ENCODE measurements around the gene TST.

DNA sequence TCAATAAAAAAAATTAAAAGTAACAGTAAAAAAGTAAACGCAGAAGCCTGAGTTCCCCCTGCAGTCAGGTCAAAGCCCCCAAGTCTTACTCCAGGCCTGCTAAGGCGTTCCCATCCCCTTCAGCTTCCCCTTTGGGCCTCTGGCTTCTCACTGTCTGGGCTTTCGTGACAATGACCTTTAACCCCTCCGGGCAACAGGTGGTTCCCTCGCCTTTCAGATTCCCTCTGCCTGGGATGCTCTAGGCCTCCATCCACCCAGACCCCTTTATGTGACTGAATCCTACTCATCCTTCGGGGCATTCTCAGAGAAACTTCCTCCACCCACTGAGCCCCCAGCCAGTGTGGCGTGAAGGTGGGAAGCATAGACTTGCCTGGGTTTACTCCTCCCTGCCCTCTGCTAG is 8.3 kb upstream of the TST start:
- no peak for TF ChIP-seq CHD1 (IDR thresholded peaks at IDR 0.05; ENCODE audit: low read depth, low read length)
- TF ChIP-seq POLR2AphosphoS5 (IDR thresholded peaks at IDR 0.05; ENCODE audit: low read depth, low read length) = no peak
- TF ChIP-seq YY1 (IDR thresholded peaks at IDR 0.05; ENCODE audit: low read depth, low read length) = no peak
- no peak for TF ChIP-seq SP1 (IDR thresholded peaks at IDR 0.05; ENCODE audit: low read depth, low read length)
- no peak for TF ChIP-seq RNF2 (IDR thresholded peaks at IDR 0.05; ENCODE audit: borderline replicate concordance, low read depth, low read length, missing control alignments, poor library complexity, severe bottlenecking)

All from H1 (cell line).